Endothelial cell (in vitro differentiated cells): ENCODE results near the gene CCDC6. TPM values are rescaled to one million over a fixed set of nuclear protein-coding genes. Genes with fewer than 3 reads are reported as not detected.
"Not testable (repeated sequence)": the region's sequence is repeated elsewhere in the genome, so short reads cannot be mapped to it uniquely, and the experiment has no call there.

ENCODE experiments used
- DNase-seq: peaks from one replicate; pipeline ENCODE4 v3.0.0; 2021; ENCODE audit warnings: low spot score
- H3K27ac Mint-ChIP-seq: one replicate; pipeline ENCODE4 v1.8.0; 2021; ENCODE audit warnings: mixed read lengths, inconsistent platforms; ENCODE audit not compliant: unreplicated experiment
- H3K27me3 Mint-ChIP-seq: one replicate; pipeline ENCODE4 v1.8.0; 2021; ENCODE audit warnings: mild to moderate bottlenecking, moderate library complexity, mixed read lengths, inconsistent platforms; ENCODE audit not compliant: unreplicated experiment
- H3K36me3 Mint-ChIP-seq: one replicate; pipeline ENCODE4 v1.8.0; 2021; ENCODE audit warnings: mild to moderate bottlenecking, low read depth, mixed read lengths, inconsistent platforms; ENCODE audit not compliant: unreplicated experiment
- H3K4me1 Mint-ChIP-seq: one replicate; pipeline ENCODE4 v1.8.0; 2021; ENCODE audit warnings: mild to moderate bottlenecking, mixed read lengths, inconsistent platforms; ENCODE audit not compliant: unreplicated experiment
- H3K4me3 Mint-ChIP-seq: one replicate; pipeline ENCODE4 v1.8.0; 2021; ENCODE audit warnings: mild to moderate bottlenecking, mixed read lengths, inconsistent platforms; ENCODE audit not compliant: unreplicated experiment
- H3K9me3 Mint-ChIP-seq: one replicate; pipeline ENCODE4 v1.8.0; 2021; ENCODE audit warnings: mixed read lengths, inconsistent platforms; ENCODE audit not compliant: unreplicated experiment
- long read RNA-seq: library from polyadenylated mRNA; unstranded; transcript quantifications from one replicate; pipeline ENCODE4 v2.0.0, GENCODE V29; 2020; ENCODE audit not compliant: unreplicated experiment
- total RNA-seq: library from RNA; stranded (reverse); fragmentation: NEBNext Ultra II Directional; extraction: Animal tissue kit (Norgen Biotek cat#: 25700); gene quantifications from one replicate; pipeline ENCODE4 v1.2.1, GENCODE V29; 2021; ENCODE audit not compliant: unreplicated experiment
- TF ChIP-seq, protein P1 (sequence below): fragments of 200-600 bp; sonication (generic); IDR thresholded peaks from one replicate; pipeline ENCODE4 v1.5.0; 2021; ENCODE audit warnings: antibody characterized with exemption; ENCODE audit not compliant: unreplicated experiment

CCDC6 gene
- total RNA-seq: 27.7 TPM
- long read RNA-seq, full-length matches to known transcripts: 4 of 4 reads
- long read RNA-seq, partial matches to known transcripts: 0 of 4 reads
- long read RNA-seq, other reads (novel, unspliced or antisense): 0 of 4 reads

DNA sequence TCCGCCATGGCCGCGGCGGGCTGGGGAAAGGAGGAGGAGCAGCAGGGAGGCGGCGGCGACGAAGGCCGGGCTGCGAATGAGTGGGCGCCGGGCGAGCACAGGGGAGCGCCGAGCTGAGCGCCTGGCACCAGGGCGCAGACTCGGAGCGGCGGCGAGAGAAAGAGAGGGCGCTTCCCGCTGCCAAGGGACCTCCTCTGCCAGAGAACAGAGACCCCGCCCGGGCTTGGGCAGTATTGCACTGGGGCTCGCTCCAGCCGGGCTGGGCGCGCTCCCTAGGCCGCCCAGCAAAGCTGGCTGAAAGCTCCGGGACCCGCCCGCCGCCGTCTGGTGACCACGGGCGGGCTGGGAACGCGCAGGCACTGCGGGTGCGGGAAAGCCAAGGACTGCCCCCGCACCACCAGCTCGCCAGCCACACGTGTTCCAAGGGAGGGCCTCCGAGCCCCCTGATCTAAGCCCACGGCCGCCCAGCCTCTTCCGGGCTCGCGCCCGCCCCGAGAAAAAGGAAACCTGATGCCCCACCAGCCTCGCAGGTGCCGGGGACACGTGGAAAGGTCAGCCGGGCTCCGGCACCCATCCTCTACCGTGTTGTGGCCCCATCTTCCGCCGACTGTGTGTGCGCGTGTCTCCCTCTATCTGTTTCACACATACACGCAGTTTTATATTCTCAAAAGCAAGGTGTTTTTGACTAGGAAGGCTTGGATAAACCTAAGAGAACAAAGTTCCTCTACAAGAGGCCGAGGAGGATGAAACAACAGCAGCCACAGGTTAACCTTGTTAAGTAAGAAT is at the start of gene CCDC6:
Gene CCDC6 (minus strand): TSS at position 140 of the 786 bp plus-strand sequence. CDS start 132 bp downstream, at position 8.
- peak within 1 kb of the TSS; percentile 76 for H3K27ac Mint-ChIP-seq
- H3K9me3 Mint-ChIP-seq: no peaks in the 10 kb centered on the region
- H3K4me3 Mint-ChIP-seq: peak within 1 kb of the TSS; percentile 99
- H3K4me1 Mint-ChIP-seq: peaks cover 26% of the 10 kb centered on the region
- DNase-seq: peak; percentile 95
- H3K36me3 Mint-ChIP-seq: peaks cover 9% of the 10 kb centered on the region
- peaks cover 11% of the 10 kb centered on the region for H3K27me3 Mint-ChIP-seq
- TF ChIP-seq, protein P1, sequence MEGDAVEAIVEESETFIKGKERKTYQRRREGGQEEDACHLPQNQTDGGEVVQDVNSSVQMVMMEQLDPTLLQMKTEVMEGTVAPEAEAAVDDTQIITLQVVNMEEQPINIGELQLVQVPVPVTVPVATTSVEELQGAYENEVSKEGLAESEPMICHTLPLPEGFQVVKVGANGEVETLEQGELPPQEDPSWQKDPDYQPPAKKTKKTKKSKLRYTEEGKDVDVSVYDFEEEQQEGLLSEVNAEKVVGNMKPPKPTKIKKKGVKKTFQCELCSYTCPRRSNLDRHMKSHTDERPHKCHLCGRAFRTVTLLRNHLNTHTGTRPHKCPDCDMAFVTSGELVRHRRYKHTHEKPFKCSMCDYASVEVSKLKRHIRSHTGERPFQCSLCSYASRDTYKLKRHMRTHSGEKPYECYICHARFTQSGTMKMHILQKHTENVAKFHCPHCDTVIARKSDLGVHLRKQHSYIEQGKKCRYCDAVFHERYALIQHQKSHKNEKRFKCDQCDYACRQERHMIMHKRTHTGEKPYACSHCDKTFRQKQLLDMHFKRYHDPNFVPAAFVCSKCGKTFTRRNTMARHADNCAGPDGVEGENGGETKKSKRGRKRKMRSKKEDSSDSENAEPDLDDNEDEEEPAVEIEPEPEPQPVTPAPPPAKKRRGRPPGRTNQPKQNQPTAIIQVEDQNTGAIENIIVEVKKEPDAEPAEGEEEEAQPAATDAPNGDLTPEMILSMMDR: peak; percentile 70

DNA sequence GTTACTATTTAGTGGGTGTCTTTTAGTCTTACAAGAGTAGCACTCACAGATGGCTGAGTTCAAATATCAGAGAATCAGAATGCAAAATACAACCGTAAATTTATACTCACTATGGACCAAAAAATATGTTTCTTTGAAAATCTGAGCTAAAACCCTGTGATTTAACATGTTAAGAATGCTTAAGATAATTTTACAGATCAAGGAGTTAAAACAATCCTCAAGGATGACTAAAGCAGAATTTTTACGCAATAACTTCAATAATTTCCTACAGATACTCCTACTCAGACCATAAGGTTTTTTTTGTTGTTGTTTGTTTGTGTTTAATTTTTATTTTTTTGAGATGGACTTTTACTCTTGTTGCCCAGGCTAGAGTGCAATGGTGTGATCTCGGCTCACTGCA is 47.9 kb upstream of the CCDC6 start:
- H3K4me1 Mint-ChIP-seq: no peaks in the 10 kb centered on the region
- TF ChIP-seq, protein P1: no peak
- H3K27me3 Mint-ChIP-seq: no peaks in the 10 kb centered on the region
- no peaks in the 10 kb centered on the region for H3K36me3 Mint-ChIP-seq
- H3K9me3 Mint-ChIP-seq: no peaks in the 10 kb centered on the region
- H3K4me3 Mint-ChIP-seq: no peak overlapping the region
- no peak for DNase-seq
- no peak overlapping the region for H3K27ac Mint-ChIP-seq

DNA sequence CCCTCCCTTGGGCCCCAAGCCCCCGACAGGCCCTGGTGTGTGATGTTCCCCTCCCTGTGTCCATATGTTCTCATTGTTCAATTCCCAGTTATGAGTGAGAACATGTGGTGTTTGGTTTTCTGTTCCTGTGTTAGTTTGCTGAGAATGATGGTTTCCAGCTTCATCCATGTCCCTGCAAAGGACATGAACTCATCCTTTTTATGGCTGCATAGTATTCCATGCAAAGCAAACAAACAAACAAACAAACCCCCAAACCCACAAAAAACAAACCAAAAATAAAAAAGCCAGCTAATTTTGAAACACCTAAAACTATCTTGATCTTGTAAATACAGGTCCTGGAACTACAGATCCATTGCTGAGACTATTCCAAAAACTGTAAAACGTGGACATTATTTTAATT is 47.4 kb upstream of the CCDC6 start:
- H3K27ac Mint-ChIP-seq, H3K36me3 Mint-ChIP-seq, DNase-seq, H3K4me3 Mint-ChIP-seq, H3K27me3 Mint-ChIP-seq, H3K9me3 Mint-ChIP-seq, H3K4me1 Mint-ChIP-seq: not testable (repeated sequence)

DNA sequence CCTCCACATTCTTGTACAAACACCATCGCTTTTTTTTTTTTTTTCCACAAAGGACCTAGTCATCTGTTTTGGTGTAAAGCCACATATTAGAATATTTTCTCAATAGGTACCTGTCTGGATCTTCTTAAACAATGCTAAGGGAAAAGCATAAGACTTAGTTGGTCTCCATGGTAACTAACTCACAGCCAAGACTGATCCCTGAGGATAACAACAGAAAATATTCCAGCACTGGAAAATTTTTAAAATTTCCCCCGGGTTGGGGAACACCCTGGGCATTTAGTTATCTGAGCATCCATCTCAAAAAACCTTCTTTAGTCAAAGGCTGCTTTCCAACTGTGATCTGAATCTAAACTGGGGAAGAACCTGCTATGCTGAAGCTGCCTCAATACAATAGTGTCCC is 43.7 kb upstream of the CCDC6 start:
- DNase-seq: no peak
- Mint-ChIP-seq H3K4me1 (peaks cover 3% of the 10 kb centered on the region), H3K36me3 (no peaks in the 10 kb centered on the region), H3K27me3 (peaks cover 1% of the 10 kb centered on the region), H3K4me3 (no peak overlapping the region), H3K9me3 (no peaks in the 10 kb centered on the region), H3K27ac (no peak overlapping the region)
- TF ChIP-seq, protein P1: no peak

DNA sequence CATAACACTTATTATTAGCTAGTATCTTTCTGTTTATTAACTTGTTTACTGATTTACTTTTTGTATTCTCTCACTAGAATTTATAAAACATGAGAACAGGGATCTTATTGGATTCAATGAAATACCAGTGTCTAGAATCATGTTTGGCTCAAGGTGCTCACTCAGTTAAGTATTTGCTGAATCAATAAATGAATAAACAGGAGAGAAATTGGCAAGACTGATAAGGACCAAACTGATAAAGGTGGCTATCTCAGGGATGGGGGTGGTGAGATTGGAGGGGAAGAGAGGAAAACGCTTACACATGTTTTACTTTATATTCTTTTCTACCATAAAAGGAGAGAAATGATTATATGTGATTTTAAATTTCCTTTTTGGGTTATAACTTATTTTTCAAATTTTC is 43.3 kb upstream of the CCDC6 start:
- no peak overlapping the region for H3K4me3 Mint-ChIP-seq
- peaks cover 3% of the 10 kb centered on the region for H3K4me1 Mint-ChIP-seq
- no peaks in the 10 kb centered on the region for H3K9me3 Mint-ChIP-seq
- no peak for DNase-seq
- no peak overlapping the region for H3K27ac Mint-ChIP-seq
- TF ChIP-seq, protein P1: no peak
- H3K27me3 Mint-ChIP-seq: peaks cover 1% of the 10 kb centered on the region
- H3K36me3 Mint-ChIP-seq: no peaks in the 10 kb centered on the region
